GM12892 (cell line): ENCODE measurements around the gene NTN3.
"Not testable (repeated sequence)": the region's sequence is repeated elsewhere in the genome, so short reads cannot be mapped to it uniquely, and the experiment has no call there.

Experiments
- DNase-seq: peaks from one replicate; pipeline ENCODE4 v3.0.0; 2011; ENCODE audit not compliant: insufficient read length
- FAIRE-seq: peaks from 2 replicates; lab custom pipeline; 2011; peaks lifted over from hg19 to GRCh38; lab: Jason Lieb, UNC
- POLR2A ChIP-seq: IDR thresholded peaks from 2 replicates; pipeline ENCODE4 v1.6.1; 2011; ENCODE audit warnings: low read depth, low read length, control low read depth
- POLR2AphosphoS5 ChIP-seq: IDR thresholded peaks from 2 replicates; pipeline ENCODE4 v1.6.1; 2011; ENCODE audit warnings: low read depth, low read length, control low read depth
- TAF1 ChIP-seq: IDR thresholded peaks from 2 replicates; pipeline ENCODE4 v1.6.1; 2011; ENCODE audit warnings: low read depth, mild to moderate bottlenecking, control low read depth, low read length, borderline replicate concordance

Gene NTN3

GRCh38 chr16:2477327-2477726 is 6.2 kb downstream of the NTN3 start:
- no peak for FAIRE-seq
- no peak for TF ChIP-seq TAF1
- no peak for TF ChIP-seq POLR2AphosphoS5
- no peak for TF ChIP-seq POLR2A
- DNase-seq: no peak

GRCh38 chr16:2478279-2478678 is 7.2 kb downstream of the NTN3 start:
- no peak for DNase-seq
- TF ChIP-seq TAF1 (no peak), POLR2AphosphoS5 (no peak), POLR2A (no peak)
- no peak for FAIRE-seq

- not testable (repeated sequence) for FAIRE-seq, DNase-seq
These were observed 8.9 kb downstream of the NTN3 start for GRCh38 chr16:2479996-2480395.

- FAIRE-seq (no peak), DNase-seq (no peak)
- no peak for TF ChIP-seq POLR2A
- TF ChIP-seq POLR2AphosphoS5: no peak
- TF ChIP-seq TAF1: no peak
These were observed 9.9 kb downstream of the NTN3 start for GRCh38 chr16:2480948-2481347.

GRCh38 chr16:2481676-2482075 is 10.6 kb downstream of the NTN3 start:
- DNase-seq (no peak), FAIRE-seq (no peak)
- TF ChIP-seq POLR2A (no peak), TAF1 (no peak), POLR2AphosphoS5 (no peak)

GRCh38 chr16:2482249-2482648 is 11.2 kb downstream of the NTN3 start:
- FAIRE-seq: no peak
- no peak for DNase-seq
- TF ChIP-seq POLR2AphosphoS5: no peak
- TF ChIP-seq TAF1: no peak
- TF ChIP-seq POLR2A: no peak

- FAIRE-seq (no peak), DNase-seq (no peak)
- no peak for TF ChIP-seq POLR2AphosphoS5
- no peak for TF ChIP-seq TAF1
- no peak for TF ChIP-seq POLR2A
These were observed 11.8 kb downstream of the NTN3 start for GRCh38 chr16:2482708-2483534.

- DNase-seq (no peak), FAIRE-seq (no peak)
- TF ChIP-seq POLR2AphosphoS5: no peak
- TF ChIP-seq POLR2A: no peak
- no peak for TF ChIP-seq TAF1
These were observed 13.1 kb downstream of the NTN3 start for GRCh38 chr16:2483939-2484897.

- DNase-seq (no peak), FAIRE-seq (no peak)
- TF ChIP-seq TAF1: no peak
- TF ChIP-seq POLR2AphosphoS5: no peak
- TF ChIP-seq POLR2A: no peak
These were observed 13.9 kb downstream of the NTN3 start for GRCh38 chr16:2484898-2485508.

- TF ChIP-seq POLR2AphosphoS5: no peak
- no peak for FAIRE-seq
- DNase-seq: no peak
These were observed 14.9 kb downstream of the NTN3 start for GRCh38 chr16:2485811-2486507.

GRCh38 chr16:2486645-2487516 is 15.8 kb downstream of the NTN3 start:
- TF ChIP-seq POLR2A (no peak), TAF1 (no peak), POLR2AphosphoS5 (no peak)
- FAIRE-seq (no peak), DNase-seq (peak; percentile 83)
